GM21529 (cell line): Measurements from ENCODE around the gene SGSM2.

Experiments
- ATAC-seq: cut with Tn5 transposase; IDR thresholded peaks from one replicate; pipeline ENCODE4 v1.9.1; 2021; ENCODE audit not compliant: unreplicated experiment

The SGSM2 gene

DNA sequence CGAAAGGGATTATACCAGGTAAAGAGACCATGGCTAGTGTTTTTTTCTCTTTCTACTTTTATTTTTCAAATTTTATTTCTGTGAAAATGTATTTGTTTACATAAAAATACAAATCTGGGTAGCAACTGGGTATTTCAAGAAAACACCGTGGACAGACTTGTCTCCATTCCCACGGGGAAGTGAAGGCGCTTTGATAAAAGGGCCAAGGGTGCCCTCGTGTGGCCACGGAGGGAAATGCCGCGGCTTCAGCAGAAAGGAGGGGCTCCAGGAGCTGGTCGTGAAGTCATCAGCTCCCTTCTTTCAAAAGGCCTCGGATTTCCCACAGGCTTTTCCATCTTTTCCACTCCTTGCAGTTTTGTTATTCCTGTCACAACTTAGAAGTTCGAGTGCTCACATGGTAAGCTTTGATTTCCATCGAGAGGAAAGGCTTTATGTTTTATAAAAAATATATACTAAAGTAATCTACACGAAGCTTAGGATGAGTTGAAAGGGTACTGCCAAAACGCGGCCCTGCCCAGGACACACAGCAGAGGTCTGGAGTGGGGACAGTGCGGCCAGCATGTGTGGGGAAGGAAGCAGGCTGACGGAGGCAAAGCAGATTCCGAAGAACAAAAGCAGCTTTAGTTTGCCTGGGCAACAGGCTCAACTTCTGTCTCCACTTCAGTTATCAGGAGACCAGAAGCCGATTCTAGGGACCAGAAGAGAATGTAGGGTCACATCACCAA, 78.9 kb downstream of the SGSM2 start:
- peak; percentile 49 for ATAC-seq

DNA sequence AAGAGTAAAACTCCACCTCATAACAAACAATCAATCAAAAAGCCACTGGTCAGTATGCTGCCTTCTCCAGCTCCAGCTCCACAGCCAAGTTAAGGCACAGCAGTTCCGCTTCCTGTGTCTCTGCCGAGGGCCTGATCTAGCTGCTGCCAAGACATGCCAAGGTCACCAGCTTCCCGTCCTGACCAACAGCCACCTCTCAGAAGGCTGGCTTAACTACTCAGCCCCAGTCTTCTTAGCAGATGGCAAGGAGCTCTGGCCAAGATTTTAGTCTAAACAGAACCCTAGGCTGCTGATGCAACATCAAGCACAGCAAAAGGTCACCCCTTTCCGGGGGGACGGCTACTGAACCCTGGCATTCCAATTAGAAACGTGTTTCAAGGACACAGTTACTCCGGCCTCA, 81.3 kb downstream of the SGSM2 start:
- no peak for ATAC-seq

DNA sequence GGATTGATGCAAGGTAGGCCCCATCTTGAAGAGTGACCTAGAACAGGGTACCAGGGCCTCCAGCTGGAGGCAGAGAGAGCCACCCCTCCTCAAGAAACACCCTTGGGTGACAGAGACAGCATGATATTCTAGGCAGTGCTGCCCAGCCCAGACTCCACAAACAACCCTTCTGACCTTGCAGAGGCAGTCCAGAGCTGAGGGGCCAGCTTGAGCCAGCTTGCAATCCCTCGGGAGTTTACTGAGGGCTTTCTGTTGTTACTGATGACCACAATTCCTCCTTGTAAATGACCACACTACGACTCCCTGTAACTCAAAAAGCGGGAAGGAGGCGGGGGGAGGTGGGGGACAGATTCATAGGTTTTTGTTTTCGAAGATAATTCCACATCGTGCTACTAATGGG, 82.2 kb downstream of the SGSM2 start:
- ATAC-seq: no peak

DNA sequence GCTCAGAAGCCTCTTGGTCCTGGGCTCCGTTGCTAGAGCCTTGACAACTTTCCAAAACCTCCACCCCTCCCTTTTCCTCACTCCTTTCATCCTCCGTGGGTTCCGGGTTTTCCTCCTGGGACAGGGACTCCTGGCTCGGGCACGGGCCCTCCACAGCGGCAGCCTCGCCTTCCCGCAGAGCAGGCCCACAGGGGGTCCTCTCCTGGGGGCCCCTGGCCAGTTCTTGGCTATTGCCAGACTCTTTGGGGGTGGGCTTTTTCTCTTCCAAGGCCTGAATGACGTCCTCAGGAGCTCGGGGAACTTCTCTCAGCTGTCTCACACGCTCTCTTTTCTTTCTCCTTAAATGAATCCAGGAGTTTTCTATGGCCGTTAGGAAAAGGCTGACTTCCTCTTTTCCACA, 82.9 kb downstream of the SGSM2 start:
- ATAC-seq: no peak

DNA sequence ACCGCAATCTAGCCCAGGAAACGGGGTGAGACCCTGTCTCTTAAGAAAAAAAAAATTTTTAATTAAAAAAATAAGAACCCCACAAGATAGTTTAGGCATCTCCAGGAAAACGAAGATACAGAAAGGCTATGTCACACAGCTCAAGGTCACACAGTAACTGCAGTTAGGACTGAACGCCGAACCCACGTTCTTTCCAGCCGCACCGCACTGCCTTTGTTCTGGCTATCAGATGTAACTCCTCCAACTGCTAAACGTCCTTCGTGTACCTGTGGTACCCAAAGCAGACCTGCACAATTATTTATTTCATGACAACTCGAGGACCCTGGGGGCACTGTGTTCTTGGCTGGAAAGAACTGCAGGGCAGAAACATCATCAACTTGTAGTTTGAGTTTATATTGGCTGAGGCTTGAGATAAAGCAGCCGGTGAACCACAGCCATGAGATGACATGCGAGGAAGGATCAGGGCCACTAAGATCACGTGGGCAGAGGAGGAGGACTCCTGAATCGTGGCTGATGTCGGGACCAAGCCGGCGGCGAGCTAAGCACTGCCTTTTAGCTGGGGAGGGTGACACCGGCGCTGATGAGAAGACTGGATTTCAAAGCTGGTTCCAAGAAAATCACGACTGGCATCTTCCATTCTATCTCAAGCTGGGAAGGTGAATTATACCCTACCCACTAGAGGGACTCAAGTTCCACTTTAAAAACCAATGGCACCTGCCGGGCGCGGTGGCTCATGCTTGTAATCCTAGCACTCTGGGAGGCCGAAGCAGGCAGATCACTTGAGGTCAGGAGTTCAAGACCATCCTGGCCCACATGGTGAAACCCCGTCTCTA, 84.2 kb downstream of the SGSM2 start:
- ATAC-seq: no peak

DNA sequence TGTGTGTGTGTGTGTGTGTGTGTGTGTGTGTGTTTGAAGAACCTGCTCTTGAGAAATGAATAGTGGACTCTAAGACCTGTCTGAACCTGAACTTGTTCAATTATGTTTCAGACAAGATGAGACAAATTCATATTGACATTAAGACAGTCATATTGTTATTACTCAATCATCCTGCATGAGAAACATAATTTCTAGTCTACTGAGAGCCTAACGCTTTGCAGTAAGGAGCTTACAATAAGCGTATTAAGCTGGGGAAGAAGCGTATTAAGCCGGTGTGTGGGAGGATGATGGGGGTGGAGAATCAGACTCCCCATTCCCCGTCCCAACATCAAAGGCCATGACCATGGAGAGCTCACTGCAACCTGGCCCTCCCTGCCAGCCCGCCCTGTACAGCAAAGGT, 86.0 kb downstream of the SGSM2 start:
- ATAC-seq: no peak

DNA sequence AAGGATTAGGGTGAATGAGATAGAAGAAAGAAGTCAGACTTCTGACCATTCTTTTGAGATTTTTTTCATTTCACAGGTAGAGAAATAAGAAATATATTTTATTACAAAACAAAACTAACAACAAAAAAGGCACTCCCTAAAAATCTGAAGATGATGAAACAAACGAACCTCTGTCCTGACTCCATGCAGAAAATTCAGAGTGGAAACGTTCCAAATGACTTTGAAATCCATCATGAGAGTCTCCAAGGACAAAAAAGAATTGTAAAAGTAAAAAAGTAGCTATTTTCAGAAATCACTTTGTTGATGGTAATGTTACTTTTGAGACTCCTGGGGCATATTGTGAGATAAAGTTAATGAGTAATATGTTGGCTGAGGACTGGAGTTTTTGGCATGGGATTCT, 89.9 kb downstream of the SGSM2 start:
- no peak for ATAC-seq

DNA sequence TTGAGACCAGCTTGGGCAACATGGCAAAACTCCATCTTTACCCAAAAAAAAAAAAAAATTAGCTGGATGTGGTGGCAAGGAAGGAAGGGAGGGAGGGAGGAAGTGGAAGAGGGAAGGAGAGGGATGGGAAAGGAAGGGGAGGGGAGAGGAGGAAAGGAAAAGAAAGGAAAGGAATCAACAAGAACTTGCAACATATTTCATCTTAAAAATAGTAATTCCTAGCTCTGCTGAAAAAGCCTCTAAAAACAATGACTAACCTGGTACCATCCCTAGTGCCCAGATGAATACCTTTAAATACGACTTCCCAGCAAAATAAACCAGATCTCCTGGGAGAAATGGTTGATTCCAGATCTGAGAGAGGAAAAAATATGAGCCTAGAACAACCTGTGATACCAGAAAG, 90.6 kb downstream of the SGSM2 start:
- ATAC-seq: no peak
